Measurements from ENCODE around the gene FANCC. TPM values are rescaled to one million over a fixed set of nuclear protein-coding genes. Genes with fewer than 3 reads are reported as not detected.
A peak's percentile ranks its signal among the peaks of the same experiment; 100 is the strongest.

FANCC gene
- total RNA-seq, 4 donors from 2014 or later, result 13.8 to 32.2 (median 21.4) TPM

DNA sequence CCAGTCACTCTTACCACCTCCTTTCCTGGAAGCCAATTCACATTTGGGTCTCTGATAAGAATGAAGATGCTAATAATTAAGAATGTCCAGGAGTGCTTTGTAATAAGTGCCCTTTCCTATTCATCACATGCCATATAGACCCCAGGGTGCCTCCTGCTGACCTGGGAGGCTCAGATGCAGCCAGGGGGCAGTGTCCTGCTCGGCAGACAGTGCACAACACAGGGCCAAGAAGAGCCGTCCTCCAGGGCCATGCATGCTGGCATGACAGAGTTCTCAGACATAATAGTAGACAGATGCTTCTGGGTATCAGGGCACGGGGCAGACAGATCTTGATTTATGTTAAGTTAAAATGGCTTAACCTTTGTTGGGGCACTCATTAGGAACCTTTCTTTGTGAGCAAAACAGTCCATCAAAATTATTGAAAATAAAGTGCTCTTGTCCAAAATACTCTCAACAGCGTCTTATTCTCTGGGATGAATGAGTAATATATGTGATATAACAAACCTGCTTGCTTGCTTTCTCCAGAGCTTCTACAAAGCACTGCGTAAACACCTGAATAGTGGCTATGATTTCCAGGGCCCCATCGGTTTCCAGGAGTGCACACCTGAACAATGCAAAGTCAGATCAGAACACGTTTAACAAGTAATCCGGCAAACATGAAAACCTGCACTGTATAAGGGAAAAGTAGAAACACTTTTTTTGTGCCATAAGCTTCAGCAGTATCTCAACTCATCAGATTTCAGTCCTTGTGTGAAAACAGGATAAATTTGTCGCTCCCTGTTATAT is 192.7 kb downstream of the FANCC start:
- no peaks in the 10 kb centered on the region for H3K9me3 ChIP-seq
- peaks cover 0 to 5% (median 0%) of the 10 kb centered on the region in 4 donors for H3K4me1 ChIP-seq
- H3K27ac ChIP-seq, result no peak overlapping the region
- no peaks in the 10 kb centered on the region for H3K36me3 ChIP-seq
- no peaks in the 10 kb centered on the region for H3K27me3 ChIP-seq
- peak in 2 of 6 experiments; percentile 3 to 5 for TF ChIP-seq CTCF (IDR thresholded peaks at IDR 0.05)
- no peak for TF ChIP-seq POLR2A (IDR thresholded peaks at IDR 0.05)
- peak in 1 of 3 donors; percentile 14 for DNase-seq
- no peak overlapping the region for H3K4me3 ChIP-seq

GRCh38 chr9:95120781-95121370 is 196.6 kb downstream of the FANCC start:
- Histone ChIP-seq H3K9me3 (no peaks in the 10 kb centered on the region), H3K36me3 (no peaks in the 10 kb centered on the region), H3K27ac (no peak overlapping the region), H3K4me1 (peaks cover 0 to 5% (median 0%) of the 10 kb centered on the region in 4 donors), H3K4me3 (no peak overlapping the region), H3K27me3 (no peaks in the 10 kb centered on the region)
- no peak for DNase-seq
- TF ChIP-seq POLR2A (IDR thresholded peaks at IDR 0.05) (no peak), CTCF (IDR thresholded peaks at IDR 0.05) (no peak)

DNA sequence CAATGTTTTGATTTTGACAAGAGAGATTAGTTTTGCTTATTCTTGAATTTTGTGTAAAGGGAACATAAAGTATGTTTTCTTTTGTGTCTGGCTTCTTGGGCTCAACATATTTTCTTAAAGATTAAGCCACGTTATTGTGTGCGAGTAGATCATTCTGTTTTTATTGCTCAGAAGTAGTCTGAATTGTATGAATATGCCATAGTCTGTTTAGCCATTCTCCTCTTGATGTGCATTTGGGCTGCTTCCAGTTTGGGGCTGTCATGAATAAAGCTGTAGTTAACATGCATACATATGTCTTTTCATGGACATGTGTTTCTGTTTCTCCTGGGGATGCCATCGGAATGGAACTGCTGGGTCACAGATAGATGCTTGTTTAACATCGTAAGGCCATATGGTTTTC is 198.9 kb downstream of the FANCC start:
- Histone ChIP-seq H3K4me1 (peaks cover 0 to 5% (median 0%) of the 10 kb centered on the region in 4 donors), H3K27ac (no peak overlapping the region), H3K9me3 (no peaks in the 10 kb centered on the region), H3K27me3 (no peaks in the 10 kb centered on the region), H3K36me3 (no peaks in the 10 kb centered on the region), H3K4me3 (no peak overlapping the region)
- no peak for TF ChIP-seq CTCF (IDR thresholded peaks at IDR 0.05)
- TF ChIP-seq POLR2A (IDR thresholded peaks at IDR 0.05), result no peak
- peak in 1 of 3 donors; percentile 15 for DNase-seq

- no peaks in the 10 kb centered on the region for H3K27me3 ChIP-seq
- H3K36me3 ChIP-seq, result peaks cover 0 to 12% (median 0%) of the 10 kb centered on the region in 3 donors
- peak overlapping the region in 1 of 4 donors; percentile 39 for H3K27ac ChIP-seq
- TF ChIP-seq CTCF (IDR thresholded peaks at IDR 0.05) (no peak), POLR2A (IDR thresholded peaks at IDR 0.05) (no peak)
- H3K4me3 ChIP-seq, result no peak overlapping the region
- peaks cover 0 to 5% (median 0%) of the 10 kb centered on the region in 4 donors for H3K4me1 ChIP-seq
- DNase-seq, result no peak
- no peaks in the 10 kb centered on the region for H3K9me3 ChIP-seq
Measured at GRCh38 chr9:95116808-95117204, 200.7 kb downstream of the FANCC start.

GRCh38 chr9:95116002-95116807 is 201.3 kb downstream of the FANCC start:
- peak in 1 of 3 donors; percentile 33 for DNase-seq
- Histone ChIP-seq H3K36me3 (peaks cover 0 to 17% (median 0%) of the 10 kb centered on the region in 3 donors), H3K27me3 (no peaks in the 10 kb centered on the region), H3K27ac (peak overlapping the region in 1 of 4 donors; percentile 39), H3K4me3 (no peak overlapping the region), H3K9me3 (no peaks in the 10 kb centered on the region), H3K4me1 (peaks cover 0 to 5% (median 0%) of the 10 kb centered on the region in 4 donors)
- TF ChIP-seq CTCF (IDR thresholded peaks at IDR 0.05), result peak in 4 of 6 experiments; percentile 5 to 43 (median 38)
- TF ChIP-seq POLR2A (IDR thresholded peaks at IDR 0.05), result no peak
